ENCODE data around the gene POLD2. TPM values are rescaled to one million over a fixed set of nuclear protein-coding genes. Genes with fewer than 3 reads are reported as not detected.

POLD2 gene
- total and polyA plus RNA-seq, 2 donors from 2014 or later = 60.0 to 119 TPM

DNA sequence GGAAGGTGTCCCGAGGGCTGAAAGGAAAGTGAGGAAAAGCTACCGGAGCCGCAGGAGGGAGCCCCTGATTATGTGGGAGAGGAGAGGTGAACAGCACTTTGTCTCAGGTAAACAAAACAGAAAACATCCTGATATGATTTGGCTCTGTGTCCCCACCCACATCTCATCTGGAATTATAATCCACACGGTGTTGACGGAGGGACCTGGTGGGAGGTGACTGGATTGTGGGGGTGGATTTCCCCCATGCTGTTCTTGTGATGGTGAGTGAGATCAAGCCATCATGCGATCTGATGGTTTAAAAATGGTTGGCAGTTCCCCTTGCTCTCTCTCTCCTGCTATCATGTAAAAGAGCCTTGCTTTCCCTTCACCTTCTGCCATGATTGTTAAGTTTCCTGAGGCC lies 3.0 kb downstream of the POLD2 start:
- Histone ChIP-seq H3K4me3 (ENCODE audit: low read length in 3 of 3) (no peak overlapping the region), H3K27me3 (ENCODE audit: control insufficient read depth, insufficient read depth, low read length) (no peaks in the 10 kb centered on the region), H3K4me1 (ENCODE audit: control insufficient read depth in 2 of 3, insufficient read depth in 2 of 3, low read depth in 1 of 3, low read length in 3 of 3) (peaks cover 0 to 7% (median 4%) of the 10 kb centered on the region in 3 donors), H3K9ac (ENCODE audit: low read length in 3 of 3) (no peak overlapping the region), H3K9me3 (ENCODE audit: control insufficient read depth in 2 of 3, insufficient read depth in 1 of 3, low read length in 3 of 3) (no peaks in the 10 kb centered on the region), H3K27ac (ENCODE audit: low read depth in 2 of 2, low read length in 2 of 2) (no peak overlapping the region), H3K36me3 (ENCODE audit: control insufficient read depth in 2 of 3, insufficient read depth in 3 of 3, low read length in 3 of 3) (peaks cover 0 to 6% (median 4%) of the 10 kb centered on the region in 3 donors)
- intact Hi-C loops (cut with DNase I) = no loop called here
- TF ChIP-seq CTCF (IDR thresholded peaks at IDR 0.05; ENCODE audit: borderline replicate concordance, extremely low read depth, insufficient read depth) = no peak
- FAIRE-seq (no peak), DNase-seq (peak in 1 of 5 donors; percentile 12)

DNA sequence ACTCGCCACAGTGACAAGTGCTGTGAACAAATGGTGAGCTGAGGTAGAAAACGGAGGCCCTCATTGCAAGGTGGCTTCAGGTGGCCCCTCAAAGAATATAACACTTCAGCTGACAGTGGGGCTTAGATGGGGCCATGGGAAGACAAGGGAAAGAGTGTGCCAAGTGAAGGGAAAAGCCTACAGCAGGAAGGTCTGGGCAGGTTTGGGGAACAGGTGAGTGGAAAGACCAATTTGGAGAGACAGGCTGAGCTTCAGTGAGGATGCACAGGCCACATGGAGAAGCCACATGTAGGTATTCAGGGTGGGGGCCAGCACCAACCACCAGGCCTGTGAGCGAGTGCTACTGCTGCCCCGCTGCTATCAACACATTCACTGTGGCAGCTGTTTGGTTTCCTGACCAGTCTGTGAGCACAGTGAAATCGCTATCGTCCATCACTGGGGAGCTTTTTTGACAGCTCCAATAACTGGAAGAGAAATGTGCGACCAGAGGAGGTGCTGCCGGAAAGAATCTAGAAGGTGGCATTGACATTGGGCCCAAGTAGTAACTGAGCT lies 3.4 kb downstream of the POLD2 start:
- DNase-seq (peak in 1 of 5 donors; percentile 24), FAIRE-seq (no peak)
- Histone ChIP-seq H3K4me1 (ENCODE audit: control insufficient read depth in 2 of 3, insufficient read depth in 2 of 3, low read depth in 1 of 3, low read length in 3 of 3) (peaks cover 0 to 7% (median 4%) of the 10 kb centered on the region in 3 donors), H3K36me3 (ENCODE audit: control insufficient read depth in 2 of 3, insufficient read depth in 3 of 3, low read length in 3 of 3) (peaks cover 0 to 6% (median 4%) of the 10 kb centered on the region in 3 donors), H3K9ac (ENCODE audit: low read length in 3 of 3) (no peak overlapping the region), H3K27ac (ENCODE audit: low read depth in 2 of 2, low read length in 2 of 2) (no peak overlapping the region), H3K4me3 (ENCODE audit: low read length in 3 of 3) (no peak overlapping the region), H3K27me3 (ENCODE audit: control insufficient read depth, insufficient read depth, low read length) (no peaks in the 10 kb centered on the region), H3K9me3 (ENCODE audit: control insufficient read depth in 2 of 3, insufficient read depth in 1 of 3, low read length in 3 of 3) (no peaks in the 10 kb centered on the region)
- intact Hi-C loops (cut with DNase I) = no loop called here
- TF ChIP-seq CTCF (IDR thresholded peaks at IDR 0.05; ENCODE audit: borderline replicate concordance, extremely low read depth, insufficient read depth) = no peak

- Histone ChIP-seq H3K9ac (ENCODE audit: low read length in 3 of 3) (no peak overlapping the region), H3K4me1 (ENCODE audit: control insufficient read depth in 2 of 3, insufficient read depth in 2 of 3, low read depth in 1 of 3, low read length in 3 of 3) (peaks cover 0 to 4% (median 4%) of the 10 kb centered on the region in 3 donors), H3K4me3 (ENCODE audit: low read length in 3 of 3) (no peak overlapping the region), H3K9me3 (ENCODE audit: control insufficient read depth in 2 of 3, insufficient read depth in 1 of 3, low read length in 3 of 3) (no peaks in the 10 kb centered on the region), H3K36me3 (ENCODE audit: control insufficient read depth in 2 of 3, insufficient read depth in 3 of 3, low read length in 3 of 3) (peaks cover 0 to 6% (median 4%) of the 10 kb centered on the region in 3 donors), H3K27me3 (ENCODE audit: control insufficient read depth, insufficient read depth, low read length) (no peaks in the 10 kb centered on the region), H3K27ac (ENCODE audit: low read depth in 2 of 2, low read length in 2 of 2) (no peak overlapping the region)
- FAIRE-seq (no peak), DNase-seq (peak in 1 of 5 donors; percentile 63)
- TF ChIP-seq CTCF (IDR thresholded peaks at IDR 0.05; ENCODE audit: borderline replicate concordance, extremely low read depth, insufficient read depth) = no peak
- intact Hi-C loops (cut with DNase I) = no loop called here
Measured at GRCh38 chr7:44117801-44118429, 5.4 kb downstream of the POLD2 start.
